HG02840 (cell line): Measurements from ENCODE around the gene OXER1.

Experiments
- ATAC-seq: cut with Tn5 transposase; IDR thresholded peaks from one replicate; pipeline ENCODE4 v1.9.1; 2021; ENCODE audit warnings: mild to moderate bottlenecking, moderate library complexity, moderate number of reproducible peaks; ENCODE audit not compliant: unreplicated experiment, low FRiP score

The OXER1 gene, protein sequence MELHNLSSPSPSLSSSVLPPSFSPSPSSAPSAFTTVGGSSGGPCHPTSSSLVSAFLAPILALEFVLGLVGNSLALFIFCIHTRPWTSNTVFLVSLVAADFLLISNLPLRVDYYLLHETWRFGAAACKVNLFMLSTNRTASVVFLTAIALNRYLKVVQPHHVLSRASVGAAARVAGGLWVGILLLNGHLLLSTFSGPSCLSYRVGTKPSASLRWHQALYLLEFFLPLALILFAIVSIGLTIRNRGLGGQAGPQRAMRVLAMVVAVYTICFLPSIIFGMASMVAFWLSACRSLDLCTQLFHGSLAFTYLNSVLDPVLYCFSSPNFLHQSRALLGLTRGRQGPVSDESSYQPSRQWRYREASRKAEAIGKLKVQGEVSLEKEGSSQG

GRCh38 chr2:42764096-42764495 lies at the start of gene OXER1:
Gene OXER1 (minus strand): TSS chr2:42764135. CDS start chr2:42764062, 73 bp downstream.
- no peak for ATAC-seq

GRCh38 chr2:42812899-42813479 lies 49.1 kb upstream of the OXER1 start:
- ATAC-seq, result no peak

DNA sequence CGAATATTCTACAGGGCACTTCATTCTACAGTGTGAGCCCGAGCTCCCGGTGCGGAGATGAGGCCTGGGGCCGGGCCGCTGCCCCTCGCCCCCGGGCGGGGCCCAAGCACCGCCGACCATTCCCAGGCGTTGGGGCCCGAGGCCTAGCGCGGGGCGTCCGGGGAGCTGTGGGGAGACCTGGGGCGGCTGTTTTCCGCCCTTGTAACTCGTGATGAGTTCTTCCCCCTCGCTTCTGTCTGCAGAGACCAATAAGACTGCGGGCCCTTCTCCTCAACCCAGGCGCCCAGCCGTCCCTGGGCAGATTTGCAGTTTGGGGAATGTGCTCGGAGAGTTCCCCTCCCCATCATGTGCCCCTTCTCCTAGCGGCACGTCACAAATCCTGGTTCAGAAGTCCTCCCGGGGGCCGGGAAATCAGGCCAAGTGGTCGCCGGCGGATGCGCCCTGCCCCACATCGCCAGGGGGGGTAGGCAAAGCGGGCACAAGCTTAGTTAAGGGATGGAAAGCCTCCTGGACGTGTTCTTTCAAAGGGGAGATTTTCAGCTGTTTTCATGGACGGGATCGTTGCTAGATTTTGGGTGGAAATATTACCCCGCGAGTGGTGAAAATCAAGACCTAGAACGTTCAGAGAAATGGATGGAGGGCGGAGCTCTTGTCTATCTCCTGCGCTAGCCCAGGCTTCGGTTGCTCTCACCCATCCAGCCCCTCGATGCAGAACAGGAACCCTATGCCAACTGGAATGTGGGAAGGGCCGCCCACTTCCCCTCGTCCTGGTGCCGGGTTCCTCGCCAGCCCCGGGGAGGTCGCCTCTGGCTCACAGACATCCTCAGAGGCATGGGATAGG lies 47.3 kb upstream of the OXER1 start:
- peak; percentile 11 for ATAC-seq

DNA sequence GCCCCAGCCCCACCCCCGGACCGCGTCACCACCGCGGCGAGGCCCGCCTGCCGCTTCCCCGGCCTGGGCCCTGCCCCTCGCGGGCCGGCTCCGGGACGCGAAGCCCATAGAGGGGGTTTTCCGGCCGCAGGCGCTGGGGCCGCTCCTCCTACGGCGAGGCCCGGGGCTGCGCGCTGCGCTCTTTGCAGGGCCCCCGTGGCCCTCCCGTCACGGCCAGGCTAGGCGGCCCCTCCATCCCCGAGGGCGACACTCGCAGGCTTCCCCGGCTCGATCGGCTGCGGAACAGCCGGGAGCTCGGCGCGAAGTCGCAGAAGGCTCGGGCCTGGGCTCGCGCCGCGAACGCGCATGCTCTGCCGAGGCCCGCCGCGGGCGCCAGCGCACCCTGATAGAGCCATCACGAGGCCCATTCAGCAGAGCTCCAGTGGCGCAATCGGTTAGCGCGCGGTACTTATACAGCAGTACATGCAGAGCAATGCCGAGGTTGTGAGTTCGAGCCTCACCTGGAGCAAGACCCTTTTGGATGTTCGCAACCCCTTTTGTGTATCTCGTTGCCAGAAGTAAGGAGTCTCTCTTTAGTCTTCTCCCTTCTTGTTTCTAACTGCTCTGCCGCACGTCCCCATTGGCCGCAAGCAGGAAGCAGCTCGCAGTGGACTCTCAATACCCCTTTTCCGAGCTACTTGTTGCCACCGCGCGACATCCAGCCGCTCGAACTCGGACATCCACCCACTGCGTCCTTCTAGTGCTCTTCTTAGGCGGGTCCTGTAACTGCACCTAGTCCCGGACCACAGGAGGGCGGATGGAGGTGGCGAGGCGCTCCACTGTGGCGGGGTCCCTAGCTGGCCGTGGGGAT lies 46.4 kb upstream of the OXER1 start:
- ATAC-seq, result peak; percentile 75

- ATAC-seq, result peak; percentile 41
Observed at GRCh38 chr2:42809819-42810120, 45.8 kb upstream of the OXER1 start.

GRCh38 chr2:42809131-42809818 lies 45.3 kb upstream of the OXER1 start:
- no peak for ATAC-seq

DNA sequence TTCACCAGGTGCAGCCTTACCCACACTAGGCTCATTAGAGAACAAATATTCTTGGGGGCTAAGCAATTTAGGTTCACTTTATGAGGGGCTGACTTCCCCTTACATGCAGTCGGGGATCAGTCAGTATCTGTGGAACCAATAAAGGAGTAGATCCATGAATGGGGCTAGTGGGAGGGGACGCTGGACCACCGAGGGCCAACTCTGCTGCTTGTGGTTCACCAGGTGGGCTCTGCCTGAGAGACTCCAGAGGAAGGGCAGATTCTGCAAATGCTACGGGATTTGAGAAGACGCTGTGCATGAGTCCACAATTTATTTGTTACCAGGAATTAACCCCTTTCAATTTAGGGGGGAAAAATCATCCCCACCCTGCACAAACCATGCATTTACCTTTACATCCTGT lies 44.4 kb upstream of the OXER1 start:
- ATAC-seq, result no peak

DNA sequence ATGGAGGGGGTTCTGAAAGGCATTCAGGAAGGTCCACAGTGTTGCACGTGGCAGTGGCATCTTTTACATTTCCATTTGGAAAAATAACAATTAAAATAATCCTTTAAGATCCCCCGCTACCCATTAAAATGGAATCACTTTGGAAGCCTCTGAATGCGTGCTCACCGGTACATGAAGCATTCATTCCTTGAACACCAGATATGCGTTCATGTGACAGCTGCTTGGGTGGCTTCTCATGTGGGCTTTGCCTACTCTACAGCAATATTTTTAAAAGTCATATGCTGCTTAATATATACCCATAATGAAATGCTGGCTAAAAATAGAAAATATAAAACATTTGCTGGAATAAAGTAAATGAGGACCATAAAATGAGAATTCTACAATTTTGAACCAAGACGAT lies 42.9 kb upstream of the OXER1 start:
- ATAC-seq, result no peak

DNA sequence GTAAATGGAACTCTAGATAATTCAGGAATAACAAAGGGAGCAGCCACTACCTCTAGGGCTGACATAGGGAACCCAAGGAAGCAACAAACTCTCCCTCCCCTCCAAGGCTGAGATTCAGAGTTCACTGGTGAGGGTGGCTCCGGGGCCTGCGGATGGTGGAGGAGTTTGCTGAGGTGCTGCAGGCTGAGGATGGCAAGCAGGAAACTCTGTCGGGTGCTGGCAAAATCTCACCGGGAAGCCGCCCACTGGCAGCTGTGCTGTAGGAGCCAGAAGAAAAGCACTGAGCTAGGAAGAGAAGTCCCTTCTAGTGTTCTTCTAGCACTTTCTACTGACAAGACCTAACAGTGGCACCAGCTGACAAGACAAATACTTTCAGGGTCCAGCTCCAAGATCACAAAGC lies 41.0 kb upstream of the OXER1 start:
- no peak for ATAC-seq

DNA sequence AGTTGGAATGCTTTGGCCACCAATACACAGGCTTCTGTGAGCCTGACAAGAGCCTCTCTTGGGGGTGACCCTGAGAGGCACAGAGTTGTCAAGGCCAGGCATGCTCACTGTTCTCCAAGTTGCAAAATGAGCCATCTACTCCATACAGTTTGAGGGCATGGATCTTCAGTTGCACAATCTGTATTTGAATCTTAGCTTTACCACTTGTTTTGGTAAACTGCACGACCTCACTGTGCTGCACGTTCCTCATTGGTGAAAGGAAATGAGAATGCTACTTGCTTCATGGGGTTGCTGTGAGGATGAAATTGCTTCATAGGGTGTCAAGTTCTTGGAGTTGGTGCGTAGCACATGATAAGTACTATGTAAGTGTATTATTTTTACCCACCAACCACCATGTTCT lies 40.4 kb upstream of the OXER1 start:
- ATAC-seq, result no peak

DNA sequence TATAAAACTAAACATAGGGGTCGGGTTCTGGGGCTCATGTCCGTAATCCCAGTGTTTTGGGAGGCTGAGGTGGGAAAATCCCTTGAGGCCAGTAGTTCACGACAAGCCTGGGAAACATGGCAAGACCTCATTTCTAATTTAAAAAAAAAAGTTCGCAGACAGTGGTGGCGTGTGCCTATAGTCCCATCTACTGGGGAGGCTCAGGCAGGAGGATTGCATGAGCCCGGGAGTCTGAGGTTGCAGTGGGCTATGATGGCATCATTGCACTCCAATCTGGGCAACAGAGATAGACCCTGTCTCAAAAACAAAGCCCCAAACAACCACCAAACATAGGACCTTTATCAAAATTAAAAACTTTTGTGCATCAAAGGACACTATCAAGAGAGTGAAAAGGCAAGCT lies 38.2 kb upstream of the OXER1 start:
- ATAC-seq, result no peak

DNA sequence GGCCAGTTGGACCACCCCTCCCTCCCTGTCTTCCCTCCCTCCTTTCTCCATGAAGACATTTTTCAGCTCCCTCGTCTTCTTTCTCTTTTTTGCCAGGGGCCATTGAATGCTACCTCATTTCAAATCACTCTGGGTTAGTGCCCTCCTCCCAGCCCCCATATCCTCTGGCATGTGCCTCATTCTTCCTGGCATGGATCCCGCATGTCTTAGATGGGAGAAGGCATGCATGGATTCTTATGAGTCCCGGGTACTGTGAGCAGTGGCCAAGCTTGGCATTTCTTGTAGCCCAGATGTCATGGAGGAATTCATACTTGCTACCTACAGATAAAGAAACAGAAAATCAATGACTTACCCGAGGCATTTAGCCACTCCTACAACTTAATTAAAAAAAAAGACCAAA lies 37.4 kb upstream of the OXER1 start:
- no peak for ATAC-seq

DNA sequence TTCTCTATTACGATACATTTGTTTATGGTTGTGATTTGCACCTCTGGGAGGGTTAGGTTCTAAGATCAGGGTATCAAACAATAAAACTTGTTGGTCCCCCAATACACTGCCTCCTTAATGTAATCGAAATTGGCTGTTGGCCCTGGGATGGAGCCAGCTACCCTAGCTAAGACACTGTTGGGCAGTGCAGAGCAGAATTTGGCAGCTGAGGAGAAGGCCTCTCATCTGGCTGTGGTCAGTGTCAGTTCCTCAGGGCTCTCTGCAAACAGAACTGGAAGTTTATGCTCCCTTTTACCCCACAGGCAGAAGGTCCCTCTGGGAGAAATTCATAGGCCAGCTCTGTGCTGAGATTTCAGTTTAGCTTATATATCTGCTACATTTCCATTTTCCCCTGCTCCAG lies 37.0 kb upstream of the OXER1 start:
- no peak for ATAC-seq

- no peak for ATAC-seq
Observed at GRCh38 chr2:42800461-42800962, 36.6 kb upstream of the OXER1 start.

DNA sequence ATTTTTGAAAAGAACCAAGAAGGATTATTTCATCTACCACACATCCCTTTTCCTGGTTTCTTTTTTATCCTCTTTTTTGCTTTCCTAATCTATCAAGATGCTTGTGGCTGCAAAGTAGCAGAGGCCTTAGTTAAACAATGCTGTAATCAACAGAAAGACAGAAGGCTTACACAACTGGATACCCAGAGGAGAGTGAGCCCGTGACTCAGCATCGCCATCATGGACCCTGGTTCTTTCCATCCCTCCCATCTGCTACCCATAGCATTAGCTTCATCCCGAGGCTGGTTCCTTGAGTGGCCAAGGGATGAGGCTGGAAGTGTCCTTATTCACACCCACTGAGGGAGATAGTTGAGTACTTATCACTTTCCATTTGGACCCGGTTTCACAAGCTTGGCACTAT lies 35.9 kb upstream of the OXER1 start:
- ATAC-seq, result no peak

DNA sequence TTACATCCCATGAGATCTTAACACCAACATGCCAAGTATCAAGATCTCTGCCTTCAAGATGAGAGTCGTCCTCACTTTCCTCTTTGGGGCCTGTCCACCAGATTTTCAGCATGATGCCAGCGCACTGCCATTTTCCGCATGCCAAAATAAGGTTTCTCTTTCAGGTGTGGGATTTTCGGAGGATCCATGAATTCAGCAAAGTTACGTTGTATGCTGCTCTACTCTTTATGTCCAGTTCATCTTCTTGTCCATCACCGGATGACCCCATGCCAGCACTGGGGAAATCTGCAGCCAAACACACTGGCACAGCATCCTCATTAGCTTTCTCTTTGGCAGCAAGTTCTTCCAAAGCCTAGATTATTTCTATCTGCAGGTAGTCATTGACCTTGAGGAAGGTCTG lies 33.3 kb upstream of the OXER1 start:
- ATAC-seq, result no peak

GRCh38 chr2:42796427-42797248 lies 32.7 kb upstream of the OXER1 start:
- no peak for ATAC-seq

GRCh38 chr2:42795841-42796301 lies 31.9 kb upstream of the OXER1 start:
- no peak for ATAC-seq

- no peak for ATAC-seq
Observed at GRCh38 chr2:42795275-42795674, 31.3 kb upstream of the OXER1 start.
